Ishikawa (cell line): ENCODE data around the gene RGL4.

Experiments
- CEBPB ChIP-seq: IDR thresholded peaks from 2 replicates; pipeline ENCODE4 v1.6.1; 2012
- EGR1 ChIP-seq: IDR thresholded peaks from 2 replicates; pipeline ENCODE4 v1.6.1; 2012
- EP300 ChIP-seq: IDR thresholded peaks from 2 replicates; pipeline ENCODE4 v1.6.1; 2012; ENCODE audit warnings: borderline replicate concordance
- FOXM1 ChIP-seq: IDR thresholded peaks from 2 replicates; pipeline ENCODE4 v1.6.1; 2012; ENCODE audit warnings: low read depth, borderline replicate concordance
- TCF12 ChIP-seq: IDR thresholded peaks from 2 replicates; pipeline ENCODE4 v1.6.1; 2012; ENCODE audit warnings: low read depth
- TEAD4 ChIP-seq: IDR thresholded peaks from 2 replicates; pipeline ENCODE4 v1.6.1; 2012
- YY1 ChIP-seq: IDR thresholded peaks from 2 replicates; pipeline ENCODE4 v1.6.1; 2012; ENCODE audit warnings: low read depth
- TF ChIP-seq, protein P1 (sequence below): IDR thresholded peaks from 2 replicates; pipeline ENCODE4 v1.6.1; 2012
- TF ChIP-seq, protein P2 (sequence below): IDR thresholded peaks from 2 replicates; pipeline ENCODE4 v1.6.1; 2012
- TF ChIP-seq, protein P3 (sequence below): IDR thresholded peaks from 2 replicates; pipeline ENCODE4 v1.6.1; 2012; ENCODE audit warnings: low read depth, mild to moderate bottlenecking

DNA sequence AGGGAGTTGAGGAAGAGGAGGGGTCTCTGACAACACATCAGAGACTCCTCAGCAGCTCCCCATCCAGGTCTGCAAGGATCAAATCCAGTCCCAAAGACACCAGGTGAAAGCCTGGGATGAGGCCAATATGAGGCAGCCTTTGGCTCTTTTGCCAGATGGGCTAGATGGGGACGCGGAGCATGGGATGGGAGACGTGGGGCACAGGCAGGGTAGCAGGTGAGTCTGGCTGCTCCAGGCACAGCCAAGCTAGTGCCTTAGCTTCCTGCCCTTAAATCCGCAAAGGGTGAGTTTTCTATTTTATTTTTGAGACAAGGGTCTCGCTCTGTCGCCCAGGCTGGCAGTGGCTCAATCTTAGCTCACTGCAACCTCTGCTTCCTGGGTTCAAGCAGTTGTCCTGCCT lies 39.1 kb upstream of the RGL4 start:
- TF ChIP-seq CEBPB (no peak), FOXM1 (no peak), TCF12 (no peak), YY1 (no peak), EP300 (no peak), TEAD4 (no peak), EGR1 (no peak)
- TF ChIP-seq, protein P1, sequence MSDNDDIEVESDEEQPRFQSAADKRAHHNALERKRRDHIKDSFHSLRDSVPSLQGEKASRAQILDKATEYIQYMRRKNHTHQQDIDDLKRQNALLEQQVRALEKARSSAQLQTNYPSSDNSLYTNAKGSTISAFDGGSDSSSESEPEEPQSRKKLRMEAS, result no peak
- TF ChIP-seq, protein P2, sequence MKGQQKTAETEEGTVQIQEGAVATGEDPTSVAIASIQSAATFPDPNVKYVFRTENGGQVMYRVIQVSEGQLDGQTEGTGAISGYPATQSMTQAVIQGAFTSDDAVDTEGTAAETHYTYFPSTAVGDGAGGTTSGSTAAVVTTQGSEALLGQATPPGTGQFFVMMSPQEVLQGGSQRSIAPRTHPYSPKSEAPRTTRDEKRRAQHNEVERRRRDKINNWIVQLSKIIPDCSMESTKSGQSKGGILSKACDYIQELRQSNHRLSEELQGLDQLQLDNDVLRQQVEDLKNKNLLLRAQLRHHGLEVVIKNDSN, result no peak
- TF ChIP-seq, protein P3, sequence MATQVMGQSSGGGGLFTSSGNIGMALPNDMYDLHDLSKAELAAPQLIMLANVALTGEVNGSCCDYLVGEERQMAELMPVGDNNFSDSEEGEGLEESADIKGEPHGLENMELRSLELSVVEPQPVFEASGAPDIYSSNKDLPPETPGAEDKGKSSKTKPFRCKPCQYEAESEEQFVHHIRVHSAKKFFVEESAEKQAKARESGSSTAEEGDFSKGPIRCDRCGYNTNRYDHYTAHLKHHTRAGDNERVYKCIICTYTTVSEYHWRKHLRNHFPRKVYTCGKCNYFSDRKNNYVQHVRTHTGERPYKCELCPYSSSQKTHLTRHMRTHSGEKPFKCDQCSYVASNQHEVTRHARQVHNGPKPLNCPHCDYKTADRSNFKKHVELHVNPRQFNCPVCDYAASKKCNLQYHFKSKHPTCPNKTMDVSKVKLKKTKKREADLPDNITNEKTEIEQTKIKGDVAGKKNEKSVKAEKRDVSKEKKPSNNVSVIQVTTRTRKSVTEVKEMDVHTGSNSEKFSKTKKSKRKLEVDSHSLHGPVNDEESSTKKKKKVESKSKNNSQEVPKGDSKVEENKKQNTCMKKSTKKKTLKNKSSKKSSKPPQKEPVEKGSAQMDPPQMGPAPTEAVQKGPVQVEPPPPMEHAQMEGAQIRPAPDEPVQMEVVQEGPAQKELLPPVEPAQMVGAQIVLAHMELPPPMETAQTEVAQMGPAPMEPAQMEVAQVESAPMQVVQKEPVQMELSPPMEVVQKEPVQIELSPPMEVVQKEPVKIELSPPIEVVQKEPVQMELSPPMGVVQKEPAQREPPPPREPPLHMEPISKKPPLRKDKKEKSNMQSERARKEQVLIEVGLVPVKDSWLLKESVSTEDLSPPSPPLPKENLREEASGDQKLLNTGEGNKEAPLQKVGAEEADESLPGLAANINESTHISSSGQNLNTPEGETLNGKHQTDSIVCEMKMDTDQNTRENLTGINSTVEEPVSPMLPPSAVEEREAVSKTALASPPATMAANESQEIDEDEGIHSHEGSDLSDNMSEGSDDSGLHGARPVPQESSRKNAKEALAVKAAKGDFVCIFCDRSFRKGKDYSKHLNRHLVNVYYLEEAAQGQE, result no peak
